Activated CD4-positive, alpha-beta memory T cell treated with anti-CD3 and anti-CD28 coated beads, Interleukin-2, amount 10 ng/mL, durations not matched to agents 7 days and 5 days (primary cell): ENCODE results near the gene B3GALT5. TPM values are rescaled to one million over a fixed set of nuclear protein-coding genes. Genes with fewer than 3 reads are reported as not detected.
"Not testable (repeated sequence)": the region's sequence is repeated elsewhere in the genome, so short reads cannot be mapped to it uniquely, and the experiment has no call there.

Experiments
- CTCF ChIA-PET: fragments of 350-600 bp; sonication (Branson Sonifier 250); formaldehyde crosslinking; loops from one replicate; lab custom pipeline; 2021; ENCODE audit warnings: antibody characterized with exemption, inconsistent platforms; lab: Charles Lee
- POLR2A ChIA-PET: fragments of 350-600 bp; sonication (Branson Sonifier 250); formaldehyde crosslinking; loops from one replicate; lab custom pipeline; 2021; ENCODE audit warnings: antibody characterized with exemption; lab: Charles Lee
- DNase-seq: peaks from one replicate; pipeline ENCODE4 v3.0.0-alpha.2; 2020
- H3K27ac Mint-ChIP-seq: one replicate; pipeline ENCODE4 v1.8.0; 2021; ENCODE audit warnings: mild to moderate bottlenecking, mixed read lengths
- H3K27me3 Mint-ChIP-seq: one replicate; pipeline ENCODE4 v1.8.0; 2021; ENCODE audit warnings: mixed read lengths
- H3K36me3 Mint-ChIP-seq: one replicate; pipeline ENCODE4 v1.8.0; 2021; ENCODE audit warnings: low read depth, mixed read lengths
- H3K4me1 Mint-ChIP-seq: one replicate; pipeline ENCODE4 v1.8.0; 2021; ENCODE audit warnings: mixed read lengths
- H3K4me3 Mint-ChIP-seq: one replicate; pipeline ENCODE4 v1.8.0; 2021; ENCODE audit warnings: mild to moderate bottlenecking, mixed read lengths
- H3K9me3 Mint-ChIP-seq: one replicate; pipeline ENCODE4 v1.8.0; 2021; ENCODE audit warnings: mixed read lengths
- total RNA-seq, 2 experiments: library from RNA; stranded (reverse); gene quantifications; one replicate each; pipeline ENCODE4 v1.2.3, GENCODE V29; 2021

B3GALT5 gene, protein sequence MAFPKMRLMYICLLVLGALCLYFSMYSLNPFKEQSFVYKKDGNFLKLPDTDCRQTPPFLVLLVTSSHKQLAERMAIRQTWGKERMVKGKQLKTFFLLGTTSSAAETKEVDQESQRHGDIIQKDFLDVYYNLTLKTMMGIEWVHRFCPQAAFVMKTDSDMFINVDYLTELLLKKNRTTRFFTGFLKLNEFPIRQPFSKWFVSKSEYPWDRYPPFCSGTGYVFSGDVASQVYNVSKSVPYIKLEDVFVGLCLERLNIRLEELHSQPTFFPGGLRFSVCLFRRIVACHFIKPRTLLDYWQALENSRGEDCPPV
- not detected for total RNA-seq

DNA sequence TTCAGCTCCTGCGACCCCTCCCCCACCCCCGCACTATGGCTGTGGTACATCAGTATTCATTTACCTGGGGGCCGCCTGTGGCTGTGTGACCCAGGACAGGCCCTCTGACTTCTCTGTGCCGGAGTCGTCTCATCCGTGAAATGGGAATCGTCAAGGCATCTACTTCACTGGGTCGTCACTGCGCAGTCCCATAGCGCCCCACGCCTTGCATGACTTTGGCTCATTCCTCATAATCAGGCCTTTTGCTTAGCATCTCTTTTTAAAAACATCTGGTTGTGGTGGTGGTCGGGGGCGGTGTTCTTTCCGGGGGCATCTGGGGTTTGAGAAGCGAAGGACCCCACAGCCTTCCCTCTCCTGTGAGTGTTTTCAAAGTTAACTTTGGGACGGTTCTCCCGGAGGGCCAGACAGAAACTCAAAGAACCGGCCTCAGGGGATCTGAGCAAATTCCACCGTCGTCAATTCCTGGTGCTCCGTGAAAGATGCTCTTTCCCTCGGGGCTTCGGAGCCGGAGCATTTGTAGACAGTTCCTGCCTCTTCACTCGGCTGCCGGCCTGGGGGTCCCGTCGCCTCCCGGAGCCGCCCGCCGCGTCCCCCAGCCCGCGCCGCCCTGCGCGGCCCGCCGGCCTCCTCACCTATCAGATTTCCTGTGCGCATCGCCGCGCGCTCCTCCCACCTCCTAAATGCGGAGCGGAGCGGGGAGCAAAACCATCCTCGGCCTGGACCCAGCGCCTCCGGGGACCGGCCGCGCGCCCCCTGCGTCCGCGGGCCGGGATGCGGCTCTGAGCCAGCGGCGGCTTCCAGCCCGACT is at the start of gene B3GALT5:
B3GALT5 (plus strand) TSS at position 708 of the 808 bp plus-strand sequence. CDS start 47,620 bp downstream, outside the sequence.
- POLR2A ChIA-PET: no interaction called here
- Mint-ChIP-seq H3K9me3 (no peaks in the 10 kb centered on the region), H3K36me3 (no peaks in the 10 kb centered on the region), H3K27ac (no peak within 1 kb of the TSS), H3K4me1 (no peaks in the 10 kb centered on the region), H3K27me3 (peaks cover 26% of the 10 kb centered on the region), H3K4me3 (no peak within 1 kb of the TSS)
- CTCF ChIA-PET: no interaction called here
- no peak for DNase-seq

DNA sequence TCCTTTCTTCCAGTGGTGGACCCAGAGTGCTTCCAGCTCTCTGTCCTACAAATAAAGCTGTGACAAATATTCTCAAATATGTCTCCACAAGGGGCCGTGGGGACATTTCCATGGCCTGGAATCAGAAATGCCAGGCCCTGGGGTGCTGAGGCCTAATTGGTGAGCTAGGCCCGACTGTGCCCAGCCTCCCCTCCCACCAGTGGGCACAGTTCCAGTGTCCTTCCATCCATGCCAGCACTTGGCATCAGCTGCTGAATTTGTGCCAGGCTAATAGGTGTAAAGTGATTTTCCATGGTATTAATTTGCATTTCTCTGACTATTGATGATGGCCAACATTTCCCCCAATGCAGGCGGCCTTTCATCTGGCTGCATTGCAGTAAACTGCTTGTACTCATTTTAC is 48.5 kb upstream of the B3GALT5 start:
- Mint-ChIP-seq H3K4me1 (no peaks in the 10 kb centered on the region), H3K4me3 (no peak overlapping the region), H3K27me3 (no peaks in the 10 kb centered on the region), H3K27ac (no peak overlapping the region), H3K9me3 (no peaks in the 10 kb centered on the region), H3K36me3 (no peaks in the 10 kb centered on the region)
- POLR2A ChIA-PET: no interaction called here
- DNase-seq: no peak
- CTCF ChIA-PET: no interaction called here

DNA sequence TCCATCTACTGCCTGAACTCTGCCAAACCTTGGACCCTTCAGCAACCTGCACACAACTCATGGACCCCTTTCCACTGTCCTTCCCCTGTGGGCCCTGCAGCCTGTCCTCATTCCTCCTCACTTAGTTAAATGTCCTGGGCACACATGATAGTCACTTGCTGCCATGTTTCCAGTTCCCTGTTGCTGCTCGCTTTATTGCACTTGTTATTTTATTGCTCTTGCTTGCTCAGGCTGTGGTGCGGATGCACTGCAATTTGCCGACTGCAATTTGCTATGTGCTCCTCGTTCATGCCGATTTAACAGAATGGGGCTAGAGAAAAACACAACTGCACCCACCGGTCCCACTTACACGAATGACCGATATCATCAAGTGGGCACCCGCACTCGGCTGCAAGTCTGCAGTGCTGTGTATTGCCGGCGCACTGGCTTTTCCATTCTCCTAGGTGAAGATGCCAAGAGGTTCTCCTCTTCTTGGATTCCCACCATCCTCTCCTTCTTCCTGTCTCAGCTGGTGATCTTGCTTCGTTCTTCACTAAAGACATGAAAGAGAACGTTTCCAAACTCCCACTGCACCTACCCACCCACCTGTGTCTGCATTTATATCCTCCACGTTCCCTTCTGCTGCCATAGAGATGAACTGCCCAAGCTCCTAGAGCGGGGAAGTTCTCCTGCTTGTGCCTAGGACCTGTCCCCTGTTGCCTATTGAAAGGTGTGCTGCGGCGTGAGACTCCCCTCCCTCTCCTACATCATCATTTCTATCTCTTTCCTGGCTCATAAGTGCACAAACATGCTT is 45.4 kb upstream of the B3GALT5 start:
- CTCF ChIA-PET: no interaction called here

DNA sequence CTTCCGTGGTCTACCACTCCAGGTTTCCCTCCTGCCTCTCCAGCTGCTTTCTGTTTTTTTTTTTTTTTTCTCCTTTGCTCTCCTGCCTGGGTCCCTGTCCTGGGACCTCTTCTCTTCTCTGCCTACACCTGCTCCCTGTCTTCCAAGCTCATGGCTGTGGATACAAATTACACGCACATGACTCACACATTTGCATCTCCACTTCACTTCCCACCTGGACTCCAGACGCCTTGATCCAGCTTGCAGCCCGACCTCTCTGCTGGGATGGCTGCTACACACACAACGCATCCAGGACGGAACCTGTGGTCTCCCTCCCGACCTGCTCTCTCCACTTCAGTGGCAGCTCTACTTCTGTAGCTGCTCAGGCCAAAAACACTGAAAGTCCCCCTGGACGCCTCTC is 44.4 kb upstream of the B3GALT5 start:
- POLR2A ChIA-PET: no interaction called here
- Mint-ChIP-seq H3K27me3 (no peaks in the 10 kb centered on the region), H3K27ac (no peak overlapping the region), H3K4me1 (no peaks in the 10 kb centered on the region), H3K36me3 (no peaks in the 10 kb centered on the region), H3K4me3 (no peak overlapping the region), H3K9me3 (no peaks in the 10 kb centered on the region)
- DNase-seq: no peak
- CTCF ChIA-PET: no interaction called here

More for the DNA sequence above, 45.4 kb upstream of the B3GALT5 start:
- POLR2A ChIA-PET: no interaction called here
- Mint-ChIP-seq H3K27ac (no peak overlapping the region), H3K36me3 (no peaks in the 10 kb centered on the region), H3K27me3 (no peaks in the 10 kb centered on the region), H3K9me3 (no peaks in the 10 kb centered on the region), H3K4me3 (no peak overlapping the region), H3K4me1 (no peaks in the 10 kb centered on the region)
- DNase-seq: no peak

DNA sequence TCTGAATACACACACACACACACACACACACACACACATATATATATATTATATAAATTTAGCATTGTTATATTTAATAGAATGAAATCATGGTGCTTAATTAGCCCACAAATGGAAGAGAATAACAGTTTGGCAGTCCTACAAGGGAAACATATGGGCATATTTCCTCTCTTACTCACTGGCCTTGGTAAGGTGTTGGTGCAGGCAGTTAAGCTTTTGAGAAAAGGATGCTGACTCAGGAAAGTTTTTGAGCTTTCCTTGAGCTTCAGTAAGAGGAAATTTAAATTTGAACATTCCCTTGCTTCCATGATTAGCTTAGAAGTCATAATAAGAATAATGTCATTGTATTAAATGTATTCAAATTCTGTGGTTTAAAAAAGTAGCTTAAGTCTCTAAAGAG is 37.0 kb upstream of the B3GALT5 start:
- DNase-seq: no peak
- Mint-ChIP-seq H3K9me3 (no peaks in the 10 kb centered on the region), H3K27me3 (no peaks in the 10 kb centered on the region), H3K4me3 (no peak overlapping the region), H3K4me1 (no peaks in the 10 kb centered on the region), H3K27ac (no peak overlapping the region), H3K36me3 (no peaks in the 10 kb centered on the region)
- ChIA-PET POLR2A (no interaction called here), CTCF (no interaction called here)

DNA sequence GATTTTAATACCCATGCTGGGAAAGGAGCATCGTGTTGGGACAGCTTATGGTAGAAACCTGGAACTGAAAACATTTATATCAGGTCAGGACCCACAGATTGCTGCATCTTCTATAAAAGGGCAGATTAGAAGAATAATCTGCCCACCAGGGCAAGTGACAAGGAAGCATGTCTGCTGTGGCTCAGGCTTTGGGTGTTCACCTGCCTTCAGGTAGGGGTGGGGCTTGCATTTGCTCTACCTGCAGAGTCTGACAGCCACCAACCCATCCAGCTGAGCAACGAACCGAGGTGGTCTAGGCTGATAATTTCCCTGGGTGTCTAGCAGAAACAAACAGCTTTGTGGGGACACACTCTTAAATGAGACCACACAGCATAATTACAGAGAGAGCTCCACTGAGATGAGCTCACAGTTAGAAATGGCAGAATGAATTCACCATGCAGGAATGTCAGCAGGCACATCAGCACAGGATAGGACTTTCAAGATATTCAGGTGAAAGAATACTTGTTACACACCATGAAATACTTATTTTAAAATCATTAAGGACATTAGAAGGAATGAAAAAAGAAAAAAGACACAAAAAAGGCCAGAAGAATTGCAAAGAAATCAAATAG is 36.1 kb upstream of the B3GALT5 start:
- CTCF ChIA-PET: no interaction called here
- H3K27ac Mint-ChIP-seq: no peak overlapping the region
- no peaks in the 10 kb centered on the region for H3K4me1 Mint-ChIP-seq

DNA sequence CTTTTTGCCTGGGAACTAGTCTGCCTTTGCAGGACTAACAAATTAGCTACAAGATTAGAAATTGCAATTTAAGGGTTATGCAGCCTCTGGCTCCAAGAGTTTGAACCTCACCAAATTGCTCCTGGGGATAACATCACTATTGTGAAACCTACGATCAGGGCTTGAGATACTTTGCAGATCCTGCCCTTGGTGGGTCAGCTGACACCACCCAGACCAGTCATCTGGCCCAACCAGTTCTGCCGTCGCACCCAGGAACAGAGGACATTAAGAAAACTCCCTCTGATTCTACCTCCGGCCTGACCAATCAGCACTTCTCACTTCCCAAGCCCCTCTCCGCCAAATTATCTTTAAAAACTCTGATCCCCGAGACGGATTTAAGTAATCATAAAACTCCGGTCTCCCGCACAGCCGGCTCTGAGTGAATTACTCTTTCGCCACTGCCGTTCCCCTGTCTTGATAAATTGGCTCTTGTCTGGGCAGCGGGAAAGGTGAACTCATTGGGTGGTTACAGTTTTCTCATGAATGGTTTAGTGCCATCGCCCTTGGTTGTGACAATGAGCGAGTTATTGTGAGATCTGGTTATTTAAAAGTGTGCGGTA is 32.9 kb upstream of the B3GALT5 start:
- Mint-ChIP-seq H3K4me3 (no peak overlapping the region), H3K36me3 (no peaks in the 10 kb centered on the region), H3K27me3 (no peaks in the 10 kb centered on the region), H3K27ac (no peak overlapping the region), H3K9me3 (no peaks in the 10 kb centered on the region), H3K4me1 (no peaks in the 10 kb centered on the region)
- DNase-seq: no peak
- ChIA-PET CTCF (no interaction called here), POLR2A (no interaction called here)

More for the DNA sequence above, 36.1 kb upstream of the B3GALT5 start:
- POLR2A ChIA-PET: no interaction called here
- no peak for DNase-seq
- H3K9me3 Mint-ChIP-seq: no peaks in the 10 kb centered on the region
- no peaks in the 10 kb centered on the region for H3K36me3 Mint-ChIP-seq
- H3K27me3 Mint-ChIP-seq: no peaks in the 10 kb centered on the region
- H3K4me3 Mint-ChIP-seq: no peak overlapping the region

DNA sequence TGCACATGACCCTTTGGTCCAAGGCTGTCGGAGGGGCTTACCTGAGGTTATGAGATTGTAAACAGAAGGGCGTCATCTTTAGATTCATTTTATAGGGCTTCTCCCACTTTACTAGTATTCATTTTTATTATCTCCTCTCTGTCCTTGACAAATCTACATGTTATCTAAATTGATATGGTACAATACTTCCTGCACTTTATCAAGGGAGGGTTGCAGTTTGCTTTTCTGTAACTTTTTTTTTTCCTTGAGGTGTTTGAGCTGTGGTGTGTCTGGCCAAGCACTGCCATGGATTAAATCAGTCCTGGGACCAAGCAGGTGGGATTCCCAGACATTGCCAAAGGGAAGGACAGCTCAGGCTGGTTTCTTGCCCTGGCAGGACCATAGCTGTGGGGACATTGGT is 32.0 kb upstream of the B3GALT5 start:
- ChIA-PET CTCF (no interaction called here), POLR2A (no interaction called here)
- no peaks in the 10 kb centered on the region for H3K9me3 Mint-ChIP-seq
- H3K27ac Mint-ChIP-seq: no peak overlapping the region
- no peaks in the 10 kb centered on the region for H3K36me3 Mint-ChIP-seq
- H3K4me3 Mint-ChIP-seq: no peak overlapping the region
- H3K4me1 Mint-ChIP-seq: no peaks in the 10 kb centered on the region
- H3K27me3 Mint-ChIP-seq: no peaks in the 10 kb centered on the region
- no peak for DNase-seq

DNA sequence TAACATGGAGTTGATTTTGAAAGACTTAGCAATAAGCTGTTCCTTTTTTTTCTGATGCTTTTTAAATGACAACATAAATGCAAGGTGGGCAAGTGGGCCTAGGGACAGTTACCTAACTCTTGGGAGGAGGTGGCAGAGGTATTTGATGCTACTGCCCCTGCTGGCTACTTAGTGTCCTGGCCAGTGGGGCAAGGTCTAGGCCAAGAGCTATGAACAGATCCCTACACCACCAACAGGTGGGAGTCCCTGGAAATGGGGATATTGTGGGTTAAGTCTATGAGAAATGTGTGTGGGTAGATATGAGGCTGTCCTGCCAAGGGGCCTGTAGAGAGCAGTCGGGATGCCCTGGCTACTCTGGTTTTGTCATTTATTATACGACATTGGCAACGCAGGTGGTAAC is 31.3 kb upstream of the B3GALT5 start:
- Mint-ChIP-seq H3K27ac (no peak overlapping the region), H3K4me3 (no peak overlapping the region), H3K36me3 (no peaks in the 10 kb centered on the region), H3K27me3 (no peaks in the 10 kb centered on the region), H3K9me3 (no peaks in the 10 kb centered on the region), H3K4me1 (no peaks in the 10 kb centered on the region)
- ChIA-PET CTCF (no interaction called here), POLR2A (no interaction called here)
- DNase-seq: no peak

DNA sequence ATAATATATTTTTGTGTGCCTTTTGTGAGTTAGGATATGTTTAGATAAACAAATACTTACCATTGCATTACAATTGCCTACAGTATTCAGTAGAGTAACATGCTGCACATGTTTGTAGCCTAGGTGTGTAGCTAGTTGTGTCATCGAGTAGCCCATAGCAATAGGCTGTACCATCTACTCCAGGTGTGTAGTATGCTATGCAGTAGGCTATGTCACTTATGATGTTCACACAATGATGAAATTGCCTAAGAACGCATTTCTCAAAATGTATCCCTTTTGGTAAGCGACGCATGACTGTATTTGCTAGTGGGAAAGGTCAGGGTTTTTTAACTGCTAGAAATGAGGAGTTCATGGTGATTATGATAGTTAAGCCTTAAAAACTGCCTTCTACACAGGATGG is 30.0 kb upstream of the B3GALT5 start:
- Mint-ChIP-seq H3K4me3 (no peak overlapping the region), H3K36me3 (no peaks in the 10 kb centered on the region), H3K27ac (no peak overlapping the region), H3K4me1 (no peaks in the 10 kb centered on the region), H3K9me3 (no peaks in the 10 kb centered on the region), H3K27me3 (no peaks in the 10 kb centered on the region)
- CTCF ChIA-PET: no interaction called here
- POLR2A ChIA-PET: no interaction called here
- no peak for DNase-seq

DNA sequence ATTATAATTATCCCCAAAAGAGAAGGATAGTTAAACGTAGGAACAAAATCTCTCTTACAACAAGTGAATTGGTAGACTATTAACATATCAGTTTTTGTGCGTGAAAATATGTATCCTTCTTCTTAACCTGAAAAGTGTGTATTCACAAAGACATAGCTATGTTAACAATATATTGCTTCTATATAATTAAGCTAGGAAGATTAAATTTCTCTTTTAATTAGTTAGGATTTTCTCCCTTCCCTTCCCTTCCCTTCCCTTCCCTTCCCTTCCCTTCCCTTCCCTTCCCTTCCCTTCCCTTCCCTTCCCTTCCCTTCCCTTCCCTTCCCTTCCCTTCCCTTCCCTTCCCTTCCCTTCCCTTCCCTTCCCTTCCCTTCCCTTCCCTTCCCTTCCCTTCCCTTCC is 29.2 kb upstream of the B3GALT5 start:
- H3K4me1 Mint-ChIP-seq, POLR2A ChIA-PET, H3K27me3 Mint-ChIP-seq, H3K27ac Mint-ChIP-seq, H3K36me3 Mint-ChIP-seq, CTCF ChIA-PET, H3K4me3 Mint-ChIP-seq, H3K9me3 Mint-ChIP-seq, DNase-seq: not testable (repeated sequence)

DNA sequence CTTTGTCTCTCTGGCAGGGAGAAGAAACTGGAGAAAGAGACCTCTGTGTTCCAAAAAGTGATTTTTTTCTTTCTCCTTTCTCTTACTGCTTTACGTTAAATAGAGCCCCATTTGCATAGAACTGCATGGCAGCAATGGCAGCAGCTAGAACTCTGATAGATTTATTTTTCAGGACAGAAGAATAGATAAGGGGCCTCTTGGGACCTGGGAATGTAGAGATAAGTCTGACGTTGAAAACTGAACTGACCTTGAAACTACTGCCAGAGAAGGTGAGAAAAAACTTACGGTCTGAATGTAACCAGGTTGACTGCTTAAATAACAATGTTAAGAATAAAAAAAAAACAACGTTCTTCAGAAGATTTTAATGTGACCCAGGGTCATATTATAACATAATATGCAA is 25.4 kb upstream of the B3GALT5 start:
- Mint-ChIP-seq H3K4me1 (no peaks in the 10 kb centered on the region), H3K4me3 (no peak overlapping the region), H3K36me3 (no peaks in the 10 kb centered on the region), H3K27me3 (no peaks in the 10 kb centered on the region), H3K27ac (no peak overlapping the region), H3K9me3 (no peaks in the 10 kb centered on the region)
- ChIA-PET CTCF (no interaction called here), POLR2A (no interaction called here)
- no peak for DNase-seq

DNA sequence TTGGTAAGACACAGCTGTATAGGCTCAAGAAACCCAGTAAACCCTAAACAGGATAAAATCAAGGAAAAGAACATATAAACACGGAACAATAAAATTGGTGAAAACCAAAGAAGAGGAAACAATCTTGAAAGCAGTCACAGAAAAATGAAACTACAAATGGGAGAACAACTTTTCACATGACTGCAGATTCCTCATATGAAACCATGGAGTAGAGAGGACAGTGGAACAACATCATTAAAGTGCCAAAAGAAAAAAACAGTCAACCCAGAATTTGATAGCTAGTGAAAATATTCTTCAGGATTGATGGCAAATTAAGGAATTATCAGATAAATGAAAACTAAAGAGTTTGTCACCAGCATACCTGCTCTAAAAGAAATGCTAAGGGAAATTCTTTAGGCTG is 23.9 kb upstream of the B3GALT5 start:
- H3K27ac Mint-ChIP-seq: no peak overlapping the region
- POLR2A ChIA-PET: no interaction called here
- H3K4me1 Mint-ChIP-seq: no peaks in the 10 kb centered on the region
- no peak for DNase-seq
- CTCF ChIA-PET: no interaction called here
- no peaks in the 10 kb centered on the region for H3K9me3 Mint-ChIP-seq
- no peaks in the 10 kb centered on the region for H3K36me3 Mint-ChIP-seq
- H3K4me3 Mint-ChIP-seq: no peak overlapping the region
- H3K27me3 Mint-ChIP-seq: no peaks in the 10 kb centered on the region
